HEK293T (cell line): ENCODE data around the gene LRSAM1.

Experiments
- CTCF ChIA-PET: fragments of 350-600 bp; formaldehyde crosslinking; extraction: SDS; loops from one replicate; lab custom pipeline; 2021; ENCODE audit warnings: antibody characterized with exemption, inconsistent platforms; lab: Yijun Ruan, JAX
- POLR2A ChIA-PET: fragments of 350-600 bp; formaldehyde crosslinking; extraction: SDS; loops from one replicate; lab custom pipeline; 2020; ENCODE audit warnings: antibody characterized with exemption, inconsistent platforms; lab: Yijun Ruan, JAX
- DNase-seq: peaks from one replicate; pipeline ENCODE4 v3.0.0; 2012; ENCODE audit warnings: mixed read lengths; ENCODE audit errors: extremely low spot score
- ARNT ChIP-seq: fragments of 450-650 bp; IDR thresholded peaks from 2 replicates; pipeline ENCODE4 v1.6.1; 2017; ENCODE audit warnings: mild to moderate bottlenecking
- BHLHE40 ChIP-seq: fragments of 450-650 bp; IDR thresholded peaks from 2 replicates; pipeline ENCODE4 v1.6.1; 2016; ENCODE audit warnings: mild to moderate bottlenecking, moderate library complexity, borderline replicate concordance
- CTBP1 ChIP-seq: fragments of 450-650 bp; IDR thresholded peaks from 2 replicates; pipeline ENCODE4 v1.6.1; 2016; ENCODE audit warnings: borderline replicate concordance
- ELF4 ChIP-seq: fragments of 450-650 bp; IDR thresholded peaks from 2 replicates; pipeline ENCODE4 v1.6.1; 2017; ENCODE audit warnings: antibody characterized with exemption
- FOXA1 ChIP-seq: fragments of 450-650 bp; IDR thresholded peaks from 2 replicates; pipeline ENCODE4 v1.6.1; 2016; ENCODE audit warnings: mild to moderate bottlenecking
- FOXK2 ChIP-seq: fragments of 450-650 bp; IDR thresholded peaks from 2 replicates; pipeline ENCODE4 v1.6.1; 2016; ENCODE audit warnings: mild to moderate bottlenecking
- FOXM1 ChIP-seq: fragments of 450-650 bp; IDR thresholded peaks from 2 replicates; pipeline ENCODE4 v1.6.1; 2017; ENCODE audit warnings: mild to moderate bottlenecking, borderline replicate concordance
- HDGF ChIP-seq: fragments of 450-650 bp; IDR thresholded peaks from 2 replicates; pipeline ENCODE4 v1.6.1; 2017; ENCODE audit warnings: antibody characterized with exemption, borderline replicate concordance
- L3MBTL2 ChIP-seq: fragments of 450-650 bp; conservative IDR thresholded peaks from 2 replicates; pipeline ENCODE4 v1.6.1; 2016; ENCODE audit warnings: mild to moderate bottlenecking
- LEF1 ChIP-seq: fragments of 450-650 bp; IDR thresholded peaks from 2 replicates; pipeline ENCODE4 v1.6.1; 2017; ENCODE audit warnings: mild to moderate bottlenecking, borderline replicate concordance
- NFRKB ChIP-seq: fragments of 450-650 bp; IDR thresholded peaks from 2 replicates; pipeline ENCODE4 v1.6.1; 2016; ENCODE audit warnings: mild to moderate bottlenecking, moderate library complexity
- PKNOX1 ChIP-seq: fragments of 450-650 bp; IDR thresholded peaks from 2 replicates; pipeline ENCODE4 v1.6.1; 2016
- SP1 ChIP-seq: fragments of 450-650 bp; IDR thresholded peaks from 2 replicates; pipeline ENCODE4 v1.6.1; 2017
- SUZ12 ChIP-seq: fragments of 450-650 bp; IDR thresholded peaks from 2 replicates; pipeline ENCODE4 v1.6.1; 2016; ENCODE audit warnings: mild to moderate bottlenecking
- TARDBP ChIP-seq: fragments of 450-650 bp; IDR thresholded peaks from 2 replicates; pipeline ENCODE4 v1.6.1; 2016
- ZNF384 ChIP-seq: fragments of 450-650 bp; IDR thresholded peaks from 2 replicates; pipeline ENCODE4 v1.6.1; 2016

The LRSAM1 gene

DNA sequence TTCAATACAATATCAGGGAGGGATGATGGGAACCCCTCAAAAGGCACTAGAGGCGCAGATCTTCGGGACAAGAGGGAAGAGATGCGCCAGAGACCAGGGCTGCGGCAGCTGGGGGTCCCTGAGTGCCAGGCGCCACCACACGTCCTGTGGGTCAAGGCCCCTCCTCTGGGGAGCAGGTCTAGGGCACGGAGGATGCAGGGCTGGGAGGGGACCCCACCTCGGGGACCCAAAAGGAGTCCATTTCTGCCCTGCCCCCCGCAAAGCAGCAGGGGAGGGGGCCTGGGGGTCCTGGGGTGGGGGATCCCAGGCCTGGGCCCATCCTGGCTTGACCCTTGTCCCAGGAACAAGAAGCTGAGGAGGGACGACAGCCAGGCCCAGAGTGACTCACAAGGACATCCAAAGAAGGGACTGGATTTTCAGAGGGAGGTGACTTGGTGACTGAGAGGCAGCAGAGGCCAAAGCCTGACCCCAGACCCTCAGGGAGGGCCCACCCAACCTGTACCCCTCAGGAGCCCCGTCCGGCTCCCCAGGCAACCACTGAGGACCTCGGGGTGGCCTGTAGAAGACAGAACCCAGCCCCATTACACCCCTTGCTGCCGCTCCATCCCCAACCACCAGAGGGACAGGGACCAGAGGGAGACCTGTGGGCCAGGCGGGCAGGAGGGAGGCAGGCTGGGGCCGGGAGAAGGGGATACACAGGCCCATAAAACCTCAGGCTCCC is 54.2 kb downstream of the LRSAM1 start:
- peak; percentile 62 for DNase-seq
- POLR2A ChIA-PET = no interaction called here
- CTCF ChIA-PET = interaction anchor here (0.6 to 2.5 kb wide), 5 partner anchors 15 to 265 kb away, joined by 3 to 13 read pairs (median 3); partner anchors contain the start of gene TOR2A
- TF ChIP-seq FOXK2 (no peak), PKNOX1 (no peak), BHLHE40 (no peak), CTBP1 (no peak), TARDBP (no peak), LEF1 (no peak), NFRKB (no peak), FOXM1 (no peak), ZNF384 (no peak), SP1 (no peak), L3MBTL2 (no peak), SUZ12 (no peak)

DNA sequence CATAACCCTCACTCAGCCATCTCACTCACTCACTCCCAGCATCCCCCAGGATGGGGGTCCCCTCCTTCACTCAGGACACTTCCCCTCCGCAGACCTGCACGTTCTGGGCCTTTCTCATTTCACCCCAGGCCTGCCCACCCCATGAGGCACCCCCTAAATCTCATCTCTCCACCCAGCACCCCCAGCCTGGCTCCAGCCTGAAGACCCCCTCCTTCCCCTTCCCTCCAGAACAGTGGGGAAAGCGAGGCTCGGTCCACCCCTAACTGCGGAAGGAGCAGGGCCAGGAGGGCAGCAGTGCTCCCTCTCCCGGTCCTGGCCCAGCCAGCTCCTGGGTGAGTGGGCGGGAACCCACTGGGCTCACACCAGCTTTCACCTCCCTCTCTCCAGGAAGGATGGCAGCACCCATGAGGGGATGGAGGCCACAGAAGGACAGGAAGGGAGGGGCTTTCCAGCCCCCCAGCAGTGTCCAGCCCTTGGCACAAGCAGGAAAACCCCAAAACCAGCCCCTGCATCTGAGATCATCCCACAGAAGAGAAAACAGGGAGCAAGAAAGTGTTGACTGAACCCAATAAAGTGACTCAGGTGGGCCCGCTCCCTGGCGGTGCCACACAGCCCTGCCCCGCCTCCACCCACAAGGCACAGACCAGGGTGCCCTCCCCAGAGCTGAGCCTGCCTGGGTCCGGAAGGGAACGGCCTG is 55.0 kb downstream of the LRSAM1 start:
- no peak for TF ChIP-seq ELF4
- no peak for TF ChIP-seq FOXA1
- no peak for TF ChIP-seq FOXK2
- TF ChIP-seq ARNT = no peak
- TF ChIP-seq CTBP1 = no peak
- TF ChIP-seq TARDBP = no peak
- no peak for TF ChIP-seq L3MBTL2
- TF ChIP-seq PKNOX1 = no peak
- DNase-seq = no peak
- ChIA-PET POLR2A (no interaction called here), CTCF (interaction anchor here (1.0 kb wide), 1 partner anchor 20 kb away, joined by 3 read pairs; no protein-coding TSS in a partner anchor)

DNA sequence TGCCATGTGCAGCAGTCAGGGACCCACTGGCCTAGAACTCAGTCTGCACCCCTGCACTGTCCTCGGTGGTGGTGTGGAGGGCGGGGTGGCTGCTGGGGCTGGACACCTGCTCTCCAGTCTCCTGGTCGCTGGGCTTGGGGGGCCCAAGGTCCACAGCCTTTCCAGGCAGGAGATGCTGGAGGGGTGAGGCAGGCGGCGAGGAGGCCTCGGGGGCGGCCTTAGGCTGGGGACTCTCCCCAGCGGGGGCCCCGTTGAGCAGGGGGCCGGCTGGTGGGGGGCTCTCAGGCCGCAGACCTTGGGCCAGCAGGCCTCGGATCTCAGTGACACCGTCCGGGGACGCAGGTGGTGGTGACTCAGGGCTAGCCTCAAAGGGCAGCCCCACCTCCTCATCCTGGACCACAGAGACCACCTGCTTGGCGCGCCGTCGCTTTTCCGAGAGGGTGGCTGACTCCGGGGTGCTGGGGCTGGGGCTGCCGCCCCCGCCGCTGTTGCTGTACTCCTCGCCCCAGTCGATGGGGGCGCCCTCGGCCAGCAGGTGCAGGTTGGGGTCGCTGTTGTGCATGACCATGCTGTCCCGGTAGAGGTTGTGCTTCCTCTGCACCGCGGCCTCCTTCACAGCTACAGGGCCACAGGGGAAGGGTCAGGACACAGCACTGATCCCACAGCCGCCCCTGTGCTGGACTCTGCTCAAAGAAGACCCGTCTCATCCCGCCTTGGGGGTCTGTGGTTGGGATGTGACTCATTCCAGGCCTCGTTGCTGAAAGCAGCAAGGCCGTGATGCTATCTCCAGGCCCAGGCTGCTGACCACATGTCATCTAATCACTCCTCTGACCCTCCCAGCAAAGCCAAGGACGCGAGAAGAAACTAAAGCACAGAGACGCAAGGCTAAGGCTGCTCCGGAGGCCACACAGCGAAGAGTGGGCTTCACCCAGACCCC is 55.8 kb downstream of the LRSAM1 start:
- POLR2A ChIA-PET = no interaction called here
- CTCF ChIA-PET = interaction anchor here (0.6 to 1.0 kb wide), 2 partner anchors 19 to 31 kb away, joined by 3 read pairs; no protein-coding TSS in a partner anchor
- no peak for DNase-seq
- TF ChIP-seq FOXA1 (no peak), SUZ12 (no peak), CTBP1 (no peak), ZNF384 (no peak), HDGF (no peak), ELF4 (no peak), PKNOX1 (no peak), TARDBP (no peak), SP1 (no peak), FOXK2 (no peak), FOXM1 (no peak), NFRKB (no peak), BHLHE40 (no peak), LEF1 (no peak), ARNT (no peak), L3MBTL2 (no peak)

DNA sequence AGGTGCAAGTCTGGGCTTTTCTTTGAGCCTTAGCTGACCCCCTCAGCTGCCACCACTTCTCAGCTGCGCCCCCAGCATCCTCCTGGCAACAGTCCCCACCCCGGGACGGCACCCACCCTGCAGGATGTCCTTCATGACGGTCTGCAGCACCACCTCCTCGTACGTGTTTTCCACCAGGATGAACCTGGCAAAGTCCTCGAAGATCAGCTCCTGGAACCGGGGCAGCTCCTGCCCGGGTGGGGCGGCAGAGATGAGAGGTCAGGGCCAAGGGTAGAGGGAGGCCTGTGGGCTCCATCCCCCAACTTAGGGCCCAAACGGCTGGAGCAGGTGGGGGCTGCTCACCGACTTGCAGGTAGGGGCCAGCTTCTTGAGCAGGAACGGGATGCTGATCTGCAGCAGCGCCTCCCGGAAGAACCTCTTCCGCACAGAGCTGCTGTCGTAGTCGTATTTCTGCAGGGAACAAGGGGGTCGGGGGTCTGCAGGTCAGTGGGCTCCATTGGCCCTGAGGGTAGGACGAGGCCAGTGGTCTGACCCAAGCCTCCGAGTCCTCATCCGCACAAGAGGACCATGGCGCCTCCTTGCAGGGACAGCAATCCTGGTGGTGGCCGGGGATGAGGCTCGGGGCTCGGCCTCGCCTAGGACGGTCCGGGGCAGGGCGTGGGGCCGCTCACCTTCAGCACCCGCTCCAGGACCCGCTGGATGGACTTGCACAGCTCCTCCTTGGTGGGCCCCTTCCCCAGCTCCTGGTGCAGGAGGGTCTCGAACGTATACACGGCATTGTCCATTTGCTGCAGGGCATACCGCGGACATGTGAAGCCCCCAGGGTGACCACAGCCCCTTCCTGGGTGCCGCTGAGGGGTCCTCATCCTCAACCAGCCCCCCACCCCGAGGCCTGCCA is 56.7 kb downstream of the LRSAM1 start:
- POLR2A ChIA-PET = no interaction called here
- DNase-seq = no peak
- TF ChIP-seq SP1 (no peak), ZNF384 (no peak), LEF1 (no peak), TARDBP (no peak), SUZ12 (no peak), L3MBTL2 (no peak), ELF4 (no peak), BHLHE40 (no peak), HDGF (no peak), ARNT (no peak), CTBP1 (no peak), NFRKB (no peak), PKNOX1 (no peak), FOXA1 (no peak), FOXM1 (no peak), FOXK2 (no peak)
- CTCF ChIA-PET = interaction anchor here (0.6 kb wide), 1 partner anchor 30 kb away, joined by 3 read pairs; no protein-coding TSS in a partner anchor
